GM10266 (cell line): ENCODE results near the gene TNFSF13.

Experiments
- DNase-seq: peaks from one replicate; pipeline ENCODE4 v3.0.0; 2012; ENCODE audit errors: extremely low spot score
- CTCF ChIP-seq: IDR thresholded peaks from 2 replicates; pipeline ENCODE4 v1.5.1; 2012; ENCODE audit warnings: mild to moderate bottlenecking, low read depth; ENCODE audit not compliant: control insufficient read depth, insufficient read depth; ENCODE audit errors: missing control alignments

TNFSF13 gene

GRCh38 chr17:7513850-7514419, 44.6 kb upstream of the TNFSF13 start:
- no peak for DNase-seq
- TF ChIP-seq CTCF = no peak

GRCh38 chr17:7515911-7516610, 42.5 kb upstream of the TNFSF13 start:
- TF ChIP-seq CTCF = no peak
- DNase-seq = no peak

- TF ChIP-seq CTCF = peak; percentile 42
- peak; percentile 35 for DNase-seq
These were observed 35.5 kb upstream of the TNFSF13 start for GRCh38 chr17:7523033-7523432.

GRCh38 chr17:7528842-7529241, 29.7 kb upstream of the TNFSF13 start:
- no peak for DNase-seq
- TF ChIP-seq CTCF = no peak

GRCh38 chr17:7530023-7530900, 28.3 kb upstream of the TNFSF13 start:
- DNase-seq = no peak
- TF ChIP-seq CTCF = no peak

GRCh38 chr17:7538050-7538449, 20.5 kb upstream of the TNFSF13 start:
- no peak for DNase-seq
- no peak for TF ChIP-seq CTCF
